Mammary epithelial cell (primary cell): Measurements from ENCODE around the gene HSD17B3.

Source experiments
- CTCF ChIP-seq, 2 donors: IDR thresholded peaks in 1 of 2; conservative IDR thresholded peaks in 1 of 2; 2 replicates each; pipeline ENCODE4 v1.5.1; 2011 to 2012; ENCODE audit warnings: inconsistent platforms in 2 of 2, low read length in 2 of 2, mild to moderate bottlenecking in 2 of 2, control low read depth in 1 of 2, low read depth in 1 of 2; ENCODE audit not compliant: insufficient read depth in 1 of 2; ENCODE audit errors: extremely low read depth in 1 of 2
- EZH2 ChIP-seq: IDR thresholded peaks from 2 replicates; pipeline ENCODE4 v1.6.1; 2012; ENCODE audit warnings: low read length, inconsistent platforms, borderline replicate concordance

DNA sequence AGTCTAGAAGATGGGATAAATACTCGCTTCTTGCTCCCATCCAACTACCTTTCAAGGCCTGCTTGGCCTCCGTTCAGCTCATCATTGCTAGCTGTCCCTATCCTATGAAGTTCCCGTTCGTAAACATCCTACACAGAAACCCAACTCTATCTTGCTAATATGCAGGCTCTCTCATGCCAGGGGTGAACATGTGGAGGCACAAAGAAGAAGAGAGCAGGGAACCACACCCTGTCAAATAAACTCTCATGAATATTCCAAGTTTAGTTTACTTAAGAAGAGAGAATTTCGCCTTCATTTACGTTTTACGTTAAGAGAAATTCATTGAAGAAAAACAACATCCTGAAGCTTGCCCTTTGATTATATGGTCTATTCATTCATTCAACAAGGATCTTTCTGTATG, 7.9 kb upstream of the HSD17B3 start:
- TF ChIP-seq CTCF (conservative IDR thresholded peaks at IDR 0.05 in 1 of 2, IDR thresholded peaks at IDR 0.05 in 1 of 2; ENCODE audit: extremely low read depth in 1 of 2, insufficient read depth in 1 of 2, low read depth in 1 of 2, low read length in 2 of 2) (no peak), EZH2 (no peak)
